Measurements from ENCODE around the gene CACNG4.

Gene CACNG4

GRCh38 chr17:67032985-67033384, 68.5 kb downstream of the CACNG4 start:
- H3K4me2 ChIP-seq (ENCODE audit: low read length): no peak overlapping the region
- no peaks in the 10 kb centered on the region for H3K9me2 ChIP-seq (replicated peaks; ENCODE audit: control insufficient read depth, low read length)
- no peak overlapping the region for H3K27ac ChIP-seq (ENCODE audit: low read depth, low read length)
- no peaks in the 10 kb centered on the region for H3K36me3 ChIP-seq (ENCODE audit: control insufficient read depth, low read length)
- no peak for TF ChIP-seq EZH2phosphoT487 (IDR thresholded peaks at IDR 0.05; ENCODE audit: borderline replicate concordance, low read length)
- TF ChIP-seq, protein P1, sequence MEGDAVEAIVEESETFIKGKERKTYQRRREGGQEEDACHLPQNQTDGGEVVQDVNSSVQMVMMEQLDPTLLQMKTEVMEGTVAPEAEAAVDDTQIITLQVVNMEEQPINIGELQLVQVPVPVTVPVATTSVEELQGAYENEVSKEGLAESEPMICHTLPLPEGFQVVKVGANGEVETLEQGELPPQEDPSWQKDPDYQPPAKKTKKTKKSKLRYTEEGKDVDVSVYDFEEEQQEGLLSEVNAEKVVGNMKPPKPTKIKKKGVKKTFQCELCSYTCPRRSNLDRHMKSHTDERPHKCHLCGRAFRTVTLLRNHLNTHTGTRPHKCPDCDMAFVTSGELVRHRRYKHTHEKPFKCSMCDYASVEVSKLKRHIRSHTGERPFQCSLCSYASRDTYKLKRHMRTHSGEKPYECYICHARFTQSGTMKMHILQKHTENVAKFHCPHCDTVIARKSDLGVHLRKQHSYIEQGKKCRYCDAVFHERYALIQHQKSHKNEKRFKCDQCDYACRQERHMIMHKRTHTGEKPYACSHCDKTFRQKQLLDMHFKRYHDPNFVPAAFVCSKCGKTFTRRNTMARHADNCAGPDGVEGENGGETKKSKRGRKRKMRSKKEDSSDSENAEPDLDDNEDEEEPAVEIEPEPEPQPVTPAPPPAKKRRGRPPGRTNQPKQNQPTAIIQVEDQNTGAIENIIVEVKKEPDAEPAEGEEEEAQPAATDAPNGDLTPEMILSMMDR (IDR thresholded peaks at IDR 0.05; ENCODE audit: low read depth, low read length, poor library complexity, severe bottlenecking): no peak
- no peaks in the 10 kb centered on the region for H3F3A ChIP-seq (ENCODE audit: control insufficient read depth, insufficient read depth)
- no peaks in the 10 kb centered on the region for H4K20me1 ChIP-seq (ENCODE audit: control insufficient read depth, insufficient read depth, low read depth, low read length)
- no peaks in the 10 kb centered on the region for H3K4me1 ChIP-seq (ENCODE audit: control insufficient read depth, low read length)
- no peak overlapping the region for H3K4me3 ChIP-seq (ENCODE audit: low read length)
- no peaks in the 10 kb centered on the region for H3K9me3 ChIP-seq (ENCODE audit: control insufficient read depth, insufficient read depth, low read length)
- H3K27me3 ChIP-seq (ENCODE audit: control insufficient read depth, low read length): peaks cover 3% of the 10 kb centered on the region
- H3K79me2 ChIP-seq (ENCODE audit: control insufficient read depth, low read length): no peaks in the 10 kb centered on the region

- no peak overlapping the region for H3K4me2 ChIP-seq (ENCODE audit: low read length)
- TF ChIP-seq, protein P1 (IDR thresholded peaks at IDR 0.05; ENCODE audit: low read depth, low read length, poor library complexity, severe bottlenecking): no peak
- no peak for TF ChIP-seq EZH2phosphoT487 (IDR thresholded peaks at IDR 0.05; ENCODE audit: borderline replicate concordance, low read length)
- no peaks in the 10 kb centered on the region for H3F3A ChIP-seq (ENCODE audit: control insufficient read depth, insufficient read depth)
- no peak overlapping the region for H3K27ac ChIP-seq (ENCODE audit: low read depth, low read length)
- no peaks in the 10 kb centered on the region for H3K9me3 ChIP-seq (ENCODE audit: control insufficient read depth, insufficient read depth, low read length)
- H3K36me3 ChIP-seq (ENCODE audit: control insufficient read depth, low read length): no peaks in the 10 kb centered on the region
- peaks cover 3% of the 10 kb centered on the region for H3K27me3 ChIP-seq (ENCODE audit: control insufficient read depth, low read length)
- H3K4me3 ChIP-seq (ENCODE audit: low read length): no peak overlapping the region
- H3K4me1 ChIP-seq (ENCODE audit: control insufficient read depth, low read length): no peaks in the 10 kb centered on the region
- no peaks in the 10 kb centered on the region for H3K9me2 ChIP-seq (replicated peaks; ENCODE audit: control insufficient read depth, low read length)
- no peaks in the 10 kb centered on the region for H3K79me2 ChIP-seq (ENCODE audit: control insufficient read depth, low read length)
- H4K20me1 ChIP-seq (ENCODE audit: control insufficient read depth, insufficient read depth, low read depth, low read length): no peaks in the 10 kb centered on the region
These were observed 69.1 kb downstream of the CACNG4 start for GRCh38 chr17:67033613-67034012.

DNA sequence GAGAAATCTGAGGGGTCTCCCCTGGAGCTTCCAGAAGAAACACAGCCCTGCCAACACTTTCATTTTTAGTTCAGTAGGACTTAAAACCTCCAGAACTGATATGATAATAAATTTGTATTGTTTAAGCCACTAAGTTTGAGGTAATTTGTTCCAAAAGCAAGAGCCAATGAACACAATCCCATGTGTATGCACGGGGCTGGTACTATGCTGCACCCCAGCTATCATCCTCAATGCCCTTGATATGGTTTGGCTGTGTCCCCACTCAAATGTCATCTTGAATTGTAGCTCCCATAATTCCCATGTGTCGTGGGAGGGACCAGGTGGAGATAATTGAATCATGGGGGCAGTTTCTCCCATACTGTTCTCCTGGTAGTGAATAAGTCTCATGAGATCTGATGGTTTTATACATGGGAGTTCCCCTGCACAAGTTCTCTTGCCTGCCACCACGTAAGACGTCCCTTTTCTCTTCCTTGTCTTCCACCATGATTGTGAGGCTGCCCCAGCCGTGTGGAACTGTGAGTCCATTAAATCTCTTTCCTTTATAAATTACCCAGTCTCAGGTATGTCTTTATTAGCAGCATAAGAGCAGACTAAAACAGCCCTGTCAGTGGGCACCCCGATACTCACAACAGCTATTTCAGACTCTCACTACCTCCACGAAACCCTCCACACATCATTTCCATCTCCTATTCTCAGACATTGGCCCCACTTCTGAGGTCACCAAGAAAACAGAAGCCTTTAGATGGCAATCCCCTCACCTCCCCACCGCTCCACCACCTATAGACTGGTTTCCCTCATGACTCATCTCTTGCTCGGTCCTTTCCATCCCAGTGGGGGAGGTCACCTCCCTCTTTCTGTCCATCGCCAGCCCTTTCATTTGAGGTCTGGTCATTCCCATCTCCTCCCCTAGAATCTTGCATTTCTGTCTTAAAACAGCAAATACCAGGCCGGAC, 70.9 kb downstream of the CACNG4 start:
- H3K9me3 ChIP-seq (ENCODE audit: control insufficient read depth, insufficient read depth, low read length): no peaks in the 10 kb centered on the region
- peaks cover 3% of the 10 kb centered on the region for H3K27me3 ChIP-seq (ENCODE audit: control insufficient read depth, low read length)
- H3K36me3 ChIP-seq (ENCODE audit: control insufficient read depth, low read length): no peaks in the 10 kb centered on the region
- H3K4me2 ChIP-seq (ENCODE audit: low read length): no peak overlapping the region
- no peaks in the 10 kb centered on the region for H3K9me2 ChIP-seq (replicated peaks; ENCODE audit: control insufficient read depth, low read length)
- no peaks in the 10 kb centered on the region for H4K20me1 ChIP-seq (ENCODE audit: control insufficient read depth, insufficient read depth, low read depth, low read length)
- H3K4me1 ChIP-seq (ENCODE audit: control insufficient read depth, low read length): no peaks in the 10 kb centered on the region
- no peaks in the 10 kb centered on the region for H3K79me2 ChIP-seq (ENCODE audit: control insufficient read depth, low read length)
- H3K27ac ChIP-seq (ENCODE audit: low read depth, low read length): no peak overlapping the region
- no peak overlapping the region for H3K4me3 ChIP-seq (ENCODE audit: low read length)
- no peaks in the 10 kb centered on the region for H3F3A ChIP-seq (ENCODE audit: control insufficient read depth, insufficient read depth)
- no peak for TF ChIP-seq EZH2phosphoT487 (IDR thresholded peaks at IDR 0.05; ENCODE audit: borderline replicate concordance, low read length)
- TF ChIP-seq, protein P1 (IDR thresholded peaks at IDR 0.05; ENCODE audit: low read depth, low read length, poor library complexity, severe bottlenecking): no peak
